ENCODE results near the gene CNOT4.
A peak's percentile ranks its signal among the peaks of the same experiment; 100 is the strongest.

The CNOT4 gene

GRCh38 chr7:135509839-135510591 lies at the start of gene CNOT4:
TSS of gene CNOT4 (minus strand) at chr7:135510102. CDS start at chr7:135438331, 71,771 bp downstream.
- no peak for FAIRE-seq

- FAIRE-seq, result no peak
Measured at GRCh38 chr7:135558881-135559280, 49.0 kb upstream of the CNOT4 start.

GRCh38 chr7:135558337-135558767 lies 48.5 kb upstream of the CNOT4 start:
- FAIRE-seq, result no peak

- peak; percentile 79 for FAIRE-seq
Measured at GRCh38 chr7:135557455-135558336, 47.8 kb upstream of the CNOT4 start, which contains the start of gene NUP205. TSS of gene NUP205 (plus strand) at chr7:135557917. CDS start at chr7:135557945, 28 bp downstream.

GRCh38 chr7:135553346-135553745 lies 43.4 kb upstream of the CNOT4 start:
- no peak for FAIRE-seq

GRCh38 chr7:135552148-135552547 lies 42.2 kb upstream of the CNOT4 start:
- FAIRE-seq, result no peak

GRCh38 chr7:135550196-135550595 lies 40.3 kb upstream of the CNOT4 start:
- FAIRE-seq, result no peak

- FAIRE-seq, result no peak
Measured at GRCh38 chr7:135541029-135541428, 31.1 kb upstream of the CNOT4 start.

- no peak for FAIRE-seq
Measured at GRCh38 chr7:135539629-135540028, 29.7 kb upstream of the CNOT4 start.

- FAIRE-seq, result no peak
Measured at GRCh38 chr7:135538376-135538775, 28.5 kb upstream of the CNOT4 start.

- FAIRE-seq, result no peak
Measured at GRCh38 chr7:135537905-135538304, 28.0 kb upstream of the CNOT4 start.

- no peak for FAIRE-seq
Measured at GRCh38 chr7:135537453-135537852, 27.6 kb upstream of the CNOT4 start.

- FAIRE-seq, result no peak
Measured at GRCh38 chr7:135536150-135536549, 26.2 kb upstream of the CNOT4 start.

- FAIRE-seq, result no peak
Measured at GRCh38 chr7:135527025-135527424, 17.1 kb upstream of the CNOT4 start.

- FAIRE-seq, result no peak
Measured at GRCh38 chr7:135525426-135525825, 15.5 kb upstream of the CNOT4 start.

- FAIRE-seq, result no peak
Measured at GRCh38 chr7:135523146-135523545, 13.2 kb upstream of the CNOT4 start.

GRCh38 chr7:135522509-135522908 lies 12.6 kb upstream of the CNOT4 start:
- no peak for FAIRE-seq

GRCh38 chr7:135519871-135520270 lies 10.0 kb upstream of the CNOT4 start:
- no peak for FAIRE-seq

GRCh38 chr7:135519233-135519688 lies 9.4 kb upstream of the CNOT4 start:
- FAIRE-seq, result no peak

- no peak for FAIRE-seq
Measured at GRCh38 chr7:135518748-135519147, 8.8 kb upstream of the CNOT4 start.

- no peak for FAIRE-seq
Measured at GRCh38 chr7:135517060-135517459, 7.2 kb upstream of the CNOT4 start.

GRCh38 chr7:135514856-135515255 lies 5.0 kb upstream of the CNOT4 start:
- FAIRE-seq, result no peak

- peak; percentile 79 for FAIRE-seq
Measured at GRCh38 chr7:135512135-135512887, 2.4 kb upstream of the CNOT4 start.

Data from islet of Langerhans (tissue), 1 donor.